Fibroblast of lung (primary cell): ENCODE measurements around the gene PRKCD. TPM values are rescaled to one million over a fixed set of nuclear protein-coding genes. Genes with fewer than 3 reads are reported as not detected.

Experiments used
- DNase-seq, 2 donors: peaks; one replicate each; pipeline versions ENCODE4 v3.0.0 to v3.0.0-alpha.2; 2010; ENCODE audit warnings: low read depth in 2 of 2
- H2AFZ ChIP-seq: 2 replicates; pipeline ENCODE4 v1.5.1; 2012; ENCODE audit warnings: low read length, control low read depth, inconsistent platforms
- H3K27ac ChIP-seq: 2 replicates; pipeline ENCODE4 v1.5.1; 2011; ENCODE audit warnings: low read length, control low read depth; ENCODE audit not compliant: insufficient read depth
- H3K27me3 ChIP-seq: 2 replicates; pipeline ENCODE4 v1.5.1; 2011; ENCODE audit warnings: mild to moderate bottlenecking, low read length; ENCODE audit not compliant: control insufficient read depth, insufficient read depth
- H3K36me3 ChIP-seq: 2 replicates; pipeline ENCODE4 v1.5.1; 2011; ENCODE audit warnings: low read length; ENCODE audit not compliant: control insufficient read depth, insufficient read depth
- H3K4me1 ChIP-seq: 2 replicates; pipeline ENCODE4 v1.5.1; 2011; ENCODE audit warnings: low read length; ENCODE audit not compliant: control insufficient read depth, insufficient read depth; ENCODE audit errors: extremely low read depth
- H3K4me2 ChIP-seq: 2 replicates; pipeline ENCODE4 v1.5.1; 2011; ENCODE audit warnings: low read length, control low read depth; ENCODE audit not compliant: insufficient read depth; ENCODE audit errors: extremely low read depth
- H3K4me3 ChIP-seq, 4 experiments: fragments of 200-600 bp in 1 of 4; sonication (generic) in 1 of 4; replicated peaks in 1 of 4; 2 replicates each; pipeline ENCODE4 v1.5.1; 2011 to 2016; ENCODE audit warnings: low read length in 4 of 4, low read depth in 3 of 4, mild to moderate bottlenecking in 3 of 4, control low read depth in 2 of 4, inconsistent platforms in 1 of 4, mixed read lengths in 1 of 4; ENCODE audit not compliant: insufficient read depth in 1 of 4; ENCODE audit errors: control extremely low read depth in 1 of 4
- H3K79me2 ChIP-seq: 2 replicates; pipeline ENCODE4 v1.5.1; 2012; ENCODE audit warnings: mild to moderate bottlenecking, low read length, inconsistent platforms; ENCODE audit not compliant: control insufficient read depth, insufficient read depth
- H3K9ac ChIP-seq: 2 replicates; pipeline ENCODE4 v1.5.1; 2011; ENCODE audit warnings: mild to moderate bottlenecking, low read length, control low read depth; ENCODE audit not compliant: insufficient read depth
- H3K9me3 ChIP-seq: 2 replicates; pipeline ENCODE4 v1.5.1; 2012; ENCODE audit warnings: low read depth, low read length; ENCODE audit not compliant: control insufficient read depth, insufficient read depth
- H4K20me1 ChIP-seq: 2 replicates; pipeline ENCODE4 v1.5.1; 2011; ENCODE audit warnings: low read length; ENCODE audit not compliant: control insufficient read depth, insufficient read depth; ENCODE audit errors: extremely low read depth
- CTCF ChIP-seq, 2 donors: IDR thresholded peaks in 1 of 2; conservative IDR thresholded peaks in 1 of 2; 1 replicate in 1 of 2; 2 replicates in 1 of 2; pipeline ENCODE4 v1.5.1; 2011 to 2012; ENCODE audit warnings: low read length in 2 of 2, control low read depth in 1 of 2, inconsistent platforms in 1 of 2, low read depth in 1 of 2, mild to moderate bottlenecking in 1 of 2
- EZH2 ChIP-seq: IDR thresholded peaks from 2 replicates; pipeline ENCODE4 v1.5.1; 2012; ENCODE audit warnings: low read length, control low read depth, mild to moderate bottlenecking; ENCODE audit errors: missing control alignments
- polyA plus RNA-seq, 2 donors: library from polyadenylated mRNA; depleted of rRNA in 1 of 2; stranded (reverse) in 1 of 2; unstranded in 1 of 2; fragments of >200 nt; gene quantifications; 2 replicates each; pipeline ENCODE4 v1.2.1, GENCODE V29; 2011 to 2012; ENCODE audit warnings: missing spikeins in 1 of 2
- total RNA-seq: library from RNA; depleted of rRNA; stranded (reverse); fragments of >200 nt; gene quantifications from 2 replicates; pipeline ENCODE4 v1.2.1, GENCODE V29; 2014

Gene PRKCD
- total and polyA plus RNA-seq, 2 donors (not counting 1 experiment from before 2014, with no cell fraction given), result 3.8 to 21.2 TPM

GRCh38 chr3:53156368-53156834 is 4.6 kb upstream of the PRKCD start:
- H3K36me3 ChIP-seq, result no peaks in the 10 kb centered on the region
- H3K4me1 ChIP-seq, result peaks cover 6% of the 10 kb centered on the region
- H4K20me1 ChIP-seq, result no peaks in the 10 kb centered on the region
- H3K9ac ChIP-seq, result no peak overlapping the region
- no peak overlapping the region for H2AFZ ChIP-seq
- peaks cover 10% of the 10 kb centered on the region for H3K27me3 ChIP-seq
- peak in 1 of 2 donors; percentile 16 for DNase-seq
- H3K9me3 ChIP-seq, result no peaks in the 10 kb centered on the region
- no peak overlapping the region for H3K27ac ChIP-seq
- TF ChIP-seq EZH2 (no peak), CTCF (conservative IDR thresholded peaks at IDR 0.05 in 1 of 2, IDR thresholded peaks at IDR 0.05 in 1 of 2; ENCODE audit: low read depth in 1 of 2, low read length in 2 of 2) (no peak)
- peaks cover 2% of the 10 kb centered on the region for H3K79me2 ChIP-seq
- no peak overlapping the region for H3K4me2 ChIP-seq
- H3K4me3 ChIP-seq, result no peak overlapping the region

GRCh38 chr3:53157974-53158580 is 2.9 kb upstream of the PRKCD start:
- Histone ChIP-seq H3K36me3 (no peaks in the 10 kb centered on the region), H4K20me1 (no peaks in the 10 kb centered on the region), H3K9me3 (no peaks in the 10 kb centered on the region), H3K4me3 (no peak overlapping the region), H2AFZ (no peak overlapping the region), H3K4me1 (peaks cover 11% of the 10 kb centered on the region), H3K27ac (no peak overlapping the region), H3K4me2 (no peak overlapping the region), H3K27me3 (peaks cover 10% of the 10 kb centered on the region), H3K9ac (no peak overlapping the region), H3K79me2 (peaks cover 8% of the 10 kb centered on the region)
- no peak for DNase-seq
- TF ChIP-seq CTCF (conservative IDR thresholded peaks at IDR 0.05 in 1 of 2, IDR thresholded peaks at IDR 0.05 in 1 of 2; ENCODE audit: low read depth in 1 of 2, low read length in 2 of 2) (no peak), EZH2 (no peak)

GRCh38 chr3:53158765-53159155 is 2.2 kb upstream of the PRKCD start:
- no peaks in the 10 kb centered on the region for H3K36me3 ChIP-seq
- DNase-seq, result no peak

More at GRCh38 chr3:53158765-53159155, 2.2 kb upstream of the PRKCD start:
- H2AFZ ChIP-seq, result no peak overlapping the region
- peaks cover 8% of the 10 kb centered on the region for H3K79me2 ChIP-seq
- H4K20me1 ChIP-seq, result no peaks in the 10 kb centered on the region
- peaks cover 10% of the 10 kb centered on the region for H3K27me3 ChIP-seq
- H3K9me3 ChIP-seq, result no peaks in the 10 kb centered on the region
- no peak overlapping the region for H3K4me2 ChIP-seq
- no peak overlapping the region for H3K4me3 ChIP-seq
- H3K9ac ChIP-seq, result no peak overlapping the region
- H3K27ac ChIP-seq, result no peak overlapping the region
- TF ChIP-seq CTCF (conservative IDR thresholded peaks at IDR 0.05 in 1 of 2, IDR thresholded peaks at IDR 0.05 in 1 of 2; ENCODE audit: low read depth in 1 of 2, low read length in 2 of 2), result no peak
- TF ChIP-seq EZH2, result no peak
- peaks cover 11% of the 10 kb centered on the region for H3K4me1 ChIP-seq
